Hepatocyte (in vitro differentiated cells): Measurements from ENCODE around the gene PPP2R5C.

Experiments used
- EZH2phosphoT487 ChIP-seq: fragments of 200-600 bp; sonication (generic); IDR thresholded peaks from one replicate; pipeline ENCODE4 v1.6.1; 2018; ENCODE audit warnings: antibody characterized with exemption, mild to moderate bottlenecking, low read depth, moderate library complexity; ENCODE audit not compliant: unreplicated experiment, severe bottlenecking
- TF ChIP-seq, protein P1 (sequence below): fragments of 200-600 bp; sonication (generic); IDR thresholded peaks from 2 replicates; pipeline ENCODE4 v1.5.1; 2016; ENCODE audit warnings: antibody characterized with exemption, mild to moderate bottlenecking; ENCODE audit not compliant: poor library complexity

DNA sequence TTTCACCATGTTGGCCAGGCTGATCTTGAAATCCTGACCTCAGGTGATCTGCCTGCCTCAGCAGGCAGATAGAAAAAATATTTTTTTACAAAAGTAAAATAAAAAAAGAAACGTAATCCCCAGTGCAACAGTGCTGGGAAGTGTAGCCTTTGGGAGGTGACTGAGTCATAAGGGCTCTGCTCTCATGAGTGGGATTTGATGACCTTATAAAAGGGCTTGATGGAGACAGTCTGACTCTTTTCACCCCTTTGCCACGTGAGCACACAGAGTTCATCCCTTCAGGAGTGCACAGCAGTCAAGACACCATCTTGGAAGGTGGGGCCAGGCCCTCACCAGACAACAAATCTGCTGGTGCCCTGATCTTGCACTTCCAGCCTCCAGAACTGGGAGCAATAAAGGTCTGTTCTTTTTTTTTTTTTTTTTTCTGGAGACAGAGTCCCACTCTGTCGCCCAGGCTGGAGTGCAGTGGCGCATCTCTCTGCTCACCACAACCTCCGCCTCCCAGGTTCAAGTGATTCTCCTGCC, 178.2 kb downstream of the PPP2R5C start:
- TF ChIP-seq, protein P1, sequence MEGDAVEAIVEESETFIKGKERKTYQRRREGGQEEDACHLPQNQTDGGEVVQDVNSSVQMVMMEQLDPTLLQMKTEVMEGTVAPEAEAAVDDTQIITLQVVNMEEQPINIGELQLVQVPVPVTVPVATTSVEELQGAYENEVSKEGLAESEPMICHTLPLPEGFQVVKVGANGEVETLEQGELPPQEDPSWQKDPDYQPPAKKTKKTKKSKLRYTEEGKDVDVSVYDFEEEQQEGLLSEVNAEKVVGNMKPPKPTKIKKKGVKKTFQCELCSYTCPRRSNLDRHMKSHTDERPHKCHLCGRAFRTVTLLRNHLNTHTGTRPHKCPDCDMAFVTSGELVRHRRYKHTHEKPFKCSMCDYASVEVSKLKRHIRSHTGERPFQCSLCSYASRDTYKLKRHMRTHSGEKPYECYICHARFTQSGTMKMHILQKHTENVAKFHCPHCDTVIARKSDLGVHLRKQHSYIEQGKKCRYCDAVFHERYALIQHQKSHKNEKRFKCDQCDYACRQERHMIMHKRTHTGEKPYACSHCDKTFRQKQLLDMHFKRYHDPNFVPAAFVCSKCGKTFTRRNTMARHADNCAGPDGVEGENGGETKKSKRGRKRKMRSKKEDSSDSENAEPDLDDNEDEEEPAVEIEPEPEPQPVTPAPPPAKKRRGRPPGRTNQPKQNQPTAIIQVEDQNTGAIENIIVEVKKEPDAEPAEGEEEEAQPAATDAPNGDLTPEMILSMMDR: no peak
- no peak for TF ChIP-seq EZH2phosphoT487
